GM12865 (cell line): ENCODE measurements around the gene DCST2.

Experiments used
- DNase-seq: peaks from one replicate; pipeline ENCODE4 v3.0.0; 2010; ENCODE audit warnings: low read depth
- H3K4me3 ChIP-seq: 2 replicates; pipeline ENCODE4 v1.5.1; 2011; ENCODE audit warnings: mild to moderate bottlenecking, low read depth, low read length, control low read depth
- TF ChIP-seq, protein P1 (sequence below): IDR thresholded peaks from 2 replicates; pipeline ENCODE4 v1.5.1; 2011; ENCODE audit warnings: low read length, control low read depth, low read depth, inconsistent platforms; ENCODE audit not compliant: insufficient read depth; ENCODE audit errors: missing control alignments

The DCST2 gene

DNA sequence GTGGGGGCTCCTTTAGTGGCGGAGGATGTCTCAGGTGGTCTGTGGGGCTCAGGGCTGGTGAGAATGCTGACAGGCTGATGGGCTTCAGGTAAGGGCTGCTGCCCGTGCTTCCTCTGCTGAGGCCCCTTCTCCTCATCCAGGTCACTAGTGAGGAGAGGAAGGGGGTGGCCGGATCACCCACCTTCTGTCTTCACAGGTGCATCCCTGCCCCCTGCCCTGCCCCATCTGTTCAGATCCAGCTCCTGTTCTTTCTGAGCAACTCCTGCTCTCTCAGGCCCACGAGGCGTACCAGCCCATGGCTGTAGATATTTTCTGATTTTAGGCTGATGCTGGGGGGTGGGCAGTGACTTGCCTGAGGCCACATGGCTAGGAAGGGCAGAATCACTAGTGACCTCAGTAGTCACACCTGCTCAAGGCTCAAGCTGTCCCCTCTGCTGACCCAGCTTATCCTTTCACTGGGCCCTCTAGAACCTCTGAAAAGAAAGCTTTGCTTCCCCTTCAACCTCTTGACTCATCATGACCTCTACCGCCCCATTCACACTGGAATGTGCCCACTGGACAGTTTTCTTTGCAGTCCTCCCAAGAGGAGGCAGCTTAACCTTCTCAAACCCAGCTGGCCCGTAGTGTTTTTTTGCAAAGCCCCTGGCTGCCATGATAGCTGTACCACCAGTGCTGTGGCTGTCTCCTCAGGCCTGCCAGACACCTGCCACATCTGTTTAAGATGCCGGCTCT is 14.8 kb downstream of the DCST2 start:
- TF ChIP-seq, protein P1, sequence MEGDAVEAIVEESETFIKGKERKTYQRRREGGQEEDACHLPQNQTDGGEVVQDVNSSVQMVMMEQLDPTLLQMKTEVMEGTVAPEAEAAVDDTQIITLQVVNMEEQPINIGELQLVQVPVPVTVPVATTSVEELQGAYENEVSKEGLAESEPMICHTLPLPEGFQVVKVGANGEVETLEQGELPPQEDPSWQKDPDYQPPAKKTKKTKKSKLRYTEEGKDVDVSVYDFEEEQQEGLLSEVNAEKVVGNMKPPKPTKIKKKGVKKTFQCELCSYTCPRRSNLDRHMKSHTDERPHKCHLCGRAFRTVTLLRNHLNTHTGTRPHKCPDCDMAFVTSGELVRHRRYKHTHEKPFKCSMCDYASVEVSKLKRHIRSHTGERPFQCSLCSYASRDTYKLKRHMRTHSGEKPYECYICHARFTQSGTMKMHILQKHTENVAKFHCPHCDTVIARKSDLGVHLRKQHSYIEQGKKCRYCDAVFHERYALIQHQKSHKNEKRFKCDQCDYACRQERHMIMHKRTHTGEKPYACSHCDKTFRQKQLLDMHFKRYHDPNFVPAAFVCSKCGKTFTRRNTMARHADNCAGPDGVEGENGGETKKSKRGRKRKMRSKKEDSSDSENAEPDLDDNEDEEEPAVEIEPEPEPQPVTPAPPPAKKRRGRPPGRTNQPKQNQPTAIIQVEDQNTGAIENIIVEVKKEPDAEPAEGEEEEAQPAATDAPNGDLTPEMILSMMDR: no peak
- H3K4me3 ChIP-seq: no peak overlapping the region
- DNase-seq: no peak

DNA sequence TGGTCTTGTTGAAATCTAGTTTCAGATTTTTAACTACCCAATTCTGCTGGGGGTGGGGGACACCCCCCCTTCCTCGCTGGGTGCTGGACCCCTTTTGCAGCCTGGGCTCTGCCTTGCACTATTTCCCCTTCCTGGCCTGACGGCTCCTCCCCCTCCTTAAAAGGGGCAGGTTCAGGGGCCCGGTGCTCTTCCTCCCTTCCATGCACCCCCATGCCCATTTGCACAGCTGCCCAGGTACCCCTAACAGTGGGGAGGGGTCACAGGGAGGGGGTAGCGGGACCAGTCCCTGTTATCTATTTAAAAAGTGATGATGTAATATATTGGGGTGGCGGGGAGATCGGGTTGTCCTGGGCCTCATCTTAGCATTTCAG is 15.7 kb downstream of the DCST2 start:
- no peak for DNase-seq
- H3K4me3 ChIP-seq: peak overlapping the region; percentile 36
- TF ChIP-seq, protein P1: no peak

DNA sequence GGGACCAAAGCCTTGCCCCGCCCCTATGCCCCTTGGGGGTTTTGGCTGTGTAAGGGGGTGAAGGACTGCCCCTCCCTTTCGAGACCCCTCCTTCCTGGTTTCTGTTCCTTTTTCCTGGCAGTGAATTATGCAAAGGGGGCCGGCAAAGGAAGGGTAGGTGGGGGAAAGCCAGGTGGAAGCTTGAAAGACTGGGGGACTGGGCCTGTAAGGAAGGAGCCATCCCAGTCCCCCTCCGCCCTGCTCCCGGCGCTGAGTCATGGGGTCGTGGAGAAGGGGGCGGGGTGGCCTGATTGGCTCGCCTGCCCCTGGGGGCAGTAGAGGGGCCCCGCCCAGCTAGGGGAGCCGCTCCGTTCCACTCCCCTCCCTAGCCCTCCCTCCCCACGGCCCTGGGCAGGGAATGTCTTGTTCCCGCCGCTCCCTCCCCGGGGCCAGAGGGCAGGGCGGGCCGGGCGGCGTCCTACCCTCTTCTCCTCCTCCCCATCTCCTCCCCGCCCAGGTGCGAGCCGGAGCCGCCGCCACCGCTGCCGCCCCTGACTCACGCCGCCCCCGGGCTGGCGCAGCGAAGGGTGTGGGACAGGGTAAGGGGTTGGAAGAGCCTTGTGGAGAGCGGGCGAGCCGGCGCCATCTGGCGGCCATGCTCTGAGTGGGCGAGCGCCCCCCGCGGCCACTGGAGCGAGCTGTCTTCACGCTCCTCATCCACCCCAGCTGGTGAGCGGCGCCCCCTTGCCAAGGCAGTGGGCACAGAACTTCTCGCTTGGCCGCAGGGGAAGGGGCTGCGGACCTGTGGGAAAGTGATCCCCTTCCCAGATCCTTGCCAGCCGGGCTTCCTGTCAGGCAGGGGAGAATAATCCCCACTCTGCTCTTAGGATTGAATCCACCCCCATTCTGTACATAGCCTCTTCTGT is 16.3 kb downstream of the DCST2 start:
- DNase-seq: peak; percentile 90
- TF ChIP-seq, protein P1: peak; percentile 100
- peak overlapping the region; percentile 38 for H3K4me3 ChIP-seq

DNA sequence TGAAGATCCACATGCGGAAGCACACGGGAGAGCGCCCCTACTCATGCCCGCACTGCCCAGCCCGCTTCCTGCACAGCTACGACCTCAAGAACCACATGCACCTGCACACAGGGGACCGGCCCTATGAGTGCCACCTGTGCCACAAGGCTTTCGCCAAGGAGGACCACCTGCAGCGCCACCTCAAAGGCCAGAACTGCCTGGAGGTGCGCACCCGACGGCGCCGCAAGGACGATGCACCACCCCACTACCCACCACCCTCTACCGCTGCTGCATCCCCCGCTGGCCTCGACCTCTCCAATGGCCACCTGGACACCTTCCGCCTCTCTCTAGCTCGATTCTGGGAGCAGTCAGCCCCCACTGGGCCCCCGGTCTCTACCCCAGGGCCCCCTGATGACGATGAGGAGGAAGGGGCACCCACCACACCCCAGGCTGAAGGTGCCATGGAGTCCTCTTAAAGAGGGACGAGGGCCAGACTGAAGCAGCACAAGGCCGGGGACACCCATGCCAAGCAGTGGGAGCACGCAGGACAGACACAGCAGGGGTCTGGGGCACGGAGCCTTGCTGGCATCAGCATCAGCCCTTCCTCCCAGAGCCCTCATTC is 17.2 kb downstream of the DCST2 start:
- TF ChIP-seq, protein P1: no peak
- H3K4me3 ChIP-seq: no peak overlapping the region
- DNase-seq: no peak

DNA sequence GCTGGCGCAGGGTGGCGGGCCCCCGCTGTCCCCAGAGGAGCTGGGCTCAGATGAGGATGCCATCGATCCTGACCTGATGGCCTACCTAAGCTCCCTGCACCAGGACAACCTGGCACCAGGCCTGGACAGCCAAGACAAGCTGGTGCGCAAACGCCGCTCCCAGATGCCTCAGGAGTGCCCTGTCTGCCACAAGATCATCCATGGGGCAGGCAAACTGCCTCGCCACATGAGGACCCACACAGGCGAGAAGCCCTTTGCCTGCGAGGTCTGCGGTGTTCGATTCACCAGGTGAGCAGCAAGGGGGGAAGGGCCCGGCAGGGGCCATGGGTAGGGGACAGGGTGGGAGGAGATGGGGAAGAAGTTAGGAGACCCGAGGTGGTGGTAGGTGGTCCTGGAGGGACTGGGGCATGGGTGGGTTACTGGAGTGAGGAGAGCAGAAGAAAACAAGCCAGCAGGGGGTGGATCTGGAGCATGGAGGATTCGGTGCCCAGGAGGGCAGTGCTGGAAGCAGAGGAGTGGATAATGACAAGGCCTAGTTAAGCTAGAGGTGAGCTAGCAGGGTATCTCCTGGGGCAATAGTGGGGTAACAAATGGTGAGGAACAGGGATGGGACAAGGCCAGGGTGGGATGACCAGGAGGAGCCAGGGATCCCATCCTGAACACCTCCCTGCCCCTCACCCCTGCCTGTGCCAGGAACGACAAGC is 17.9 kb downstream of the DCST2 start:
- no peak for DNase-seq
- no peak overlapping the region for H3K4me3 ChIP-seq
- TF ChIP-seq, protein P1: no peak

DNA sequence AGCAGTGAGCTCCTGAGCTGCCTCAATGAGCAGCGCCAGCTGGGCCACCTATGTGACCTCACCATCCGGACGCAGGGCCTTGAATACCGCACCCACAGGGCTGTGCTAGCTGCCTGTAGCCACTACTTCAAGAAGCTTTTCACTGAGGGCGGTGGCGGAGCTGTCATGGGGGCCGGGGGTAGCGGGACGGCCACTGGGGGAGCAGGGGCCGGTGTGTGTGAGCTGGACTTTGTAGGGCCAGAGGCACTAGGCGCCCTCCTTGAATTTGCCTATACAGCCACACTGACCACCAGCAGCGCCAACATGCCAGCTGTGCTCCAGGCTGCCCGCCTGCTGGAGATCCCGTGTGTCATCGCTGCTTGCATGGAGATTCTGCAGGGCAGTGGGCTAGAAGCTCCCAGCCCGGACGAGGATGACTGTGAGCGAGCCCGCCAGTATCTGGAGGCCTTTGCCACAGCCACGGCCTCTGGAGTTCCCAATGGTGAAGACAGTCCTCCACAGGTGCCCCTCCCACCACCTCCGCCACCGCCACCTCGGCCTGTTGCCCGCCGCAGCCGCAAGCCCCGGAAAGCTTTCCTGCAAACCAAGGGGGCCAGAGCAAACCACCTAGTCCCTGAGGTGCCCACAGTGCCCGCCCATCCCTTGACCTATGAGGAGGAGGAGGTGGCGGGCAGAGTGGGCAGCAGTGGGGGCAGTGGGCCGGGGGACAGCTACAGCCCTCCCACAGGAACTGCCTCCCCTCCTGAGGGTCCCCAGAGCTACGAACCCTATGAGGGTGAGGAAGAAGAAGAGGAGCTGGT is 18.7 kb downstream of the DCST2 start:
- no peak for DNase-seq
- no peak overlapping the region for H3K4me3 ChIP-seq
- TF ChIP-seq, protein P1: no peak
